Measurements from ENCODE around the gene MS4A4E. TPM values are rescaled to one million over a fixed set of nuclear protein-coding genes. Genes with fewer than 3 reads are reported as not detected.

The MS4A4E gene
- total and polyA plus RNA-seq, 2 of the 8 experiments (the other 6 are each of a cell fraction or from before 2014, with no cell fraction given): not detected

DNA sequence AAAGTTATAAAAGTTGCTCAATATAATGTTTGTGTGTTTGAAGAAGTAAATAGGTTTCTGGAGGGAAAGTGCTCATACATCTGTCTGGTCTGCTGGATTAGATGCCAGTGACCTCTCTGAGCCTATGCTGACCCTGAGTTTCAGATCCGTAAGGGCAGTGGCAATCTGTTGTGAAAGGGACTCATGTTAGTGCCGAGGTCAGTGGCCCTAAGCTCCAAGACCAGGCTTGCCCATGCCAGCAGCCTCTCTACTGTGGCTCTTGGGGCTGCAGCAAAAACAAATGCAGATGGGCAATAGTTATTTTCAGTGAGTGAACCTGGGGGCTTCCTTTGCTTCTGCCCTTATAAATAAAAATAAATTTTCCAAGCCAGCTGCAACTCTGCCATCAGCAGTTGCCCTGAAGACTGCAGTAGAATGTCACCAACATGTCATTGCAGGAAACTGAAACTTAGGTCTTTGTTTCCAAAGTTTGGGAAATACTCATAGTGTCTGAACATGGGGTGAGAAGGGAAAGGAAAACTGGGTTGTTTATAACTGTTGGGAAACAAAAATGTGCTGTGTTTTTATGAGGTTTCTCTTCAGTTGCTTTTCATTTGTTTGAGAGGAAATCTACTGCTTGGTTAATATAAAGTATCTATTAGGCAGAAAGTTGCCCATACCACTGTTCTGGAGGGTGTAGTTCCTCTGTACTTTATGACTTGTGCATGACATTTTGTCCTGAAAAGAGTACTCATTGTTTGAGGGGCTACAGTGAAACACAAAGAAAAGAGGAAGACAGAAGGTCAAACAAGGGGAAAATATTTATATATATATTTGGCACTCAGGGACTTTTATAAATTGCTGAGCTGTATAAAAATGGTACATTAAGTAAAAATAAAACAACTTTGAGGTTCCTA is 9.5 kb upstream of the MS4A4E start:
- no peak overlapping the region for H2BK20ac ChIP-seq (ENCODE audit: low read length)
- H3K4ac ChIP-seq (replicated peaks; ENCODE audit: insufficient read length, low read depth, low read length): no peak overlapping the region
- no peak overlapping the region for H3K18ac ChIP-seq (ENCODE audit: extremely low read depth, low read length)
- H2BK15ac ChIP-seq (ENCODE audit: low read length): no peak overlapping the region
- CTCF ChIA-PET (ENCODE audit: partially characterized antibody): interaction anchor here (0.6 to 3.4 kb wide), 19 partner anchors 9 to 462 kb away, joined by 3 to 19 read pairs (median 5); partner anchors contain the start of gene OOSP4B
- no peak overlapping the region for H2BK120ac ChIP-seq (replicated peaks; ENCODE audit: low read depth, low read length)
- H2BK5ac ChIP-seq (ENCODE audit: low read depth, low read length): no peak overlapping the region
- H3K4me1 ChIP-seq (replicated peaks in 1 of 4; ENCODE audit: control insufficient read depth in 3 of 4, insufficient read depth in 4 of 4, low read length in 3 of 4): no peaks in the 10 kb centered on the region
- POLR2A ChIA-PET (ENCODE audit: partially characterized antibody): no interaction called here
- DNase-seq (ENCODE audit: low read depth in 1 of 2, low spot score in 2 of 2) (no peak), FAIRE-seq (peak; percentile 48)
- H3K36me3 ChIP-seq (ENCODE audit: control insufficient read depth in 2 of 4, insufficient read depth in 4 of 4, low read length in 3 of 4): no peaks in the 10 kb centered on the region
- H3K79me2 ChIP-seq (ENCODE audit: control insufficient read depth in 1 of 2, insufficient read depth in 2 of 2, low read length in 2 of 2): no peaks in the 10 kb centered on the region
- no peak overlapping the region for H3K9ac ChIP-seq (replicated peaks in 1 of 4; ENCODE audit: extremely low read depth in 1 of 4, low read depth in 3 of 4, low read length in 3 of 4)
- H3K27me3 ChIP-seq (replicated peaks in 1 of 4; ENCODE audit: control insufficient read depth in 3 of 4, extremely low read depth in 1 of 4, insufficient read depth in 3 of 4, low read length in 3 of 4): no peaks in the 10 kb centered on the region
- H3K9me3 ChIP-seq (ENCODE audit: insufficient read depth in 2 of 2, low read depth in 1 of 2, low read length in 1 of 2): no peaks in the 10 kb centered on the region
- H2AFZ ChIP-seq (ENCODE audit: low read length): no peak overlapping the region
- H3K56ac ChIP-seq (replicated peaks; ENCODE audit: insufficient read length, low read depth, low read length): no peak overlapping the region
- no peaks in the 10 kb centered on the region for H3K79me1 ChIP-seq (ENCODE audit: low read depth, low read length)
- no peak overlapping the region for H3K23ac ChIP-seq (ENCODE audit: insufficient read length)
- no peaks in the 10 kb centered on the region for H3K23me2 ChIP-seq (ENCODE audit: low read depth, low read length)
- no peak overlapping the region for H2BK12ac ChIP-seq (ENCODE audit: low read depth, low read length)
- H4K8ac ChIP-seq (ENCODE audit: extremely low read depth, insufficient read depth, low read length): no peak overlapping the region
- TF ChIP-seq NANOG (IDR thresholded peaks at IDR 0.05; ENCODE audit: insufficient read depth, low read depth, low read length, poor library complexity, severe bottlenecking): no peak
- no peak for TF ChIP-seq YY1 (IDR thresholded peaks at IDR 0.05; ENCODE audit: low read depth, low read length)
- no peak for TF ChIP-seq POLR2A (IDR thresholded peaks at IDR 0.05; ENCODE audit: control extremely low read depth in 1 of 2, low read depth in 2 of 2, low read length in 2 of 2)
- no peak overlapping the region for H3K14ac ChIP-seq (ENCODE audit: insufficient read length)
- no peak overlapping the region for H3K4me2 ChIP-seq (ENCODE audit: insufficient read depth in 1 of 2, low read depth in 2 of 2, low read length in 2 of 2)
- 91% methylated on average over 2 of the region's 2 CpGs; no CpG with 5 or more reads in 1 of the 2 experiments for WGBS, 2 experiments (ENCODE audit: extremely low coverage in 1 of 2, insufficient coverage in 1 of 2, insufficient read length in 1 of 2, insufficient replicate concordance in 2 of 2, low coverage in 1 of 2, low lambda C conversion rate in 2 of 2, missing lambda C conversion rate in 1 of 2)
- H3K4me3 ChIP-seq (ENCODE audit: extremely low read depth in 1 of 4, insufficient read depth in 2 of 4, low read depth in 3 of 4, low read length in 4 of 4): no peak overlapping the region
- H3K27ac ChIP-seq (ENCODE audit: low read depth, low read length): no peak overlapping the region
- no peak overlapping the region for H4K91ac ChIP-seq (replicated peaks; ENCODE audit: insufficient read length, low read length)
- H2AK5ac ChIP-seq (ENCODE audit: low read depth, low read length): no peak overlapping the region
- H4K20me1 ChIP-seq (replicated peaks in 1 of 2; ENCODE audit: control insufficient read depth in 1 of 2, insufficient read depth in 2 of 2, low read length in 2 of 2): no peaks in the 10 kb centered on the region
- no peak overlapping the region for H4K5ac ChIP-seq (ENCODE audit: insufficient read length, low read depth, low read length)
